RWPE2 (cell line): ENCODE data around the gene ABCB1.

Source experiments
- ATAC-seq: fragments of 200-7000 bp; cut with Tn5 transposase; 3 replicates; pipeline ENCODE4 v1.9.1; 2021; ENCODE audit warnings: low read depth
- DNase-seq: peaks from one replicate; pipeline ENCODE4 v3.0.0-alpha.2; 2020; ENCODE audit warnings: low spot score
- H3K27ac ChIP-seq: fragments of 450-650 bp; 2 replicates; pipeline ENCODE4 v1.5.1; 2017; ENCODE audit warnings: mild to moderate bottlenecking; ENCODE audit not compliant: poor library complexity, severe bottlenecking
- H3K27me3 ChIP-seq: fragments of 250-450 bp; sonication (Bioruptor Pico); 2 replicates; pipeline ENCODE4 v1.5.1; 2021; ENCODE audit warnings: mild to moderate bottlenecking, moderate library complexity; ENCODE audit not compliant: insufficient read depth, poor library complexity, severe bottlenecking
- H3K36me3 ChIP-seq: fragments of 250-450 bp; sonication (Bioruptor Pico); 2 replicates; pipeline ENCODE4 v1.5.1; 2020; ENCODE audit warnings: low read depth, mild to moderate bottlenecking, moderate library complexity
- H3K4me1 ChIP-seq: fragments of 250-450 bp; sonication (Bioruptor Pico); 2 replicates; pipeline ENCODE4 v1.5.1; 2021; ENCODE audit warnings: mild to moderate bottlenecking, moderate library complexity; ENCODE audit not compliant: insufficient read depth, poor library complexity, severe bottlenecking
- H3K4me3 ChIP-seq: fragments of 250-450 bp; sonication (Bioruptor Pico); 2 replicates; pipeline ENCODE4 v1.5.1; 2021; ENCODE audit warnings: mild to moderate bottlenecking, moderate library complexity; ENCODE audit not compliant: severe bottlenecking
- H3K9me3 ChIP-seq: fragments of 250-450 bp; sonication (Bioruptor Pico); 2 replicates; pipeline ENCODE4 v1.5.1; 2021; ENCODE audit warnings: mild to moderate bottlenecking, moderate library complexity; ENCODE audit not compliant: severe bottlenecking
- TF ChIP-seq, protein P1 (sequence below): fragments of 450-650 bp; IDR thresholded peaks from one replicate; pipeline ENCODE4 v1.5.1; 2017; ENCODE audit warnings: mild to moderate bottlenecking, moderate library complexity; ENCODE audit not compliant: poor library complexity, severe bottlenecking

ABCB1 gene

DNA sequence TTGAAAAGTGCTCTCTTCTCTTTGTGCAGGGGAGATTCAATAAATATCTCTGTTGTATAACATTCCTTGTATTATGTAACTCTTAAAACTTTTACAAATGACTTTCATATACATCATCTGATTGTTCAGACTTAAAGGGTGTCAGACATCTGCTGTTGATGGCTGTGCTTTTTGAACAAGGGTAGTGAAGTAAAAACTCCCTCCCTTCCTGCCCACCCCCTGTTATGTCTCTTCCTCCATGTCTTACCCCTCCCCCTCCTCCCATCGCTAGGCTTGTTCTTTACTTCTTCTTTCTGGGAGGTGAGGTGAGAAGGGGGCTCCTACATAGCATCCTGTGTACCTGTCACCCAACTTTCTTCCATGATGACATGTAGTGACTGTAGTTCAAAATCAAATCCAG lies 101.8 kb downstream of the ABCB1 start:
- H3K27ac ChIP-seq: no peak overlapping the region
- no peaks in the 10 kb centered on the region for H3K9me3 ChIP-seq
- peaks cover 4% of the 10 kb centered on the region for H3K27me3 ChIP-seq
- H3K4me1 ChIP-seq: no peaks in the 10 kb centered on the region
- DNase-seq (no peak), ATAC-seq (no peak)
- no peak overlapping the region for H3K4me3 ChIP-seq
- no peaks in the 10 kb centered on the region for H3K36me3 ChIP-seq
- TF ChIP-seq, protein P1, sequence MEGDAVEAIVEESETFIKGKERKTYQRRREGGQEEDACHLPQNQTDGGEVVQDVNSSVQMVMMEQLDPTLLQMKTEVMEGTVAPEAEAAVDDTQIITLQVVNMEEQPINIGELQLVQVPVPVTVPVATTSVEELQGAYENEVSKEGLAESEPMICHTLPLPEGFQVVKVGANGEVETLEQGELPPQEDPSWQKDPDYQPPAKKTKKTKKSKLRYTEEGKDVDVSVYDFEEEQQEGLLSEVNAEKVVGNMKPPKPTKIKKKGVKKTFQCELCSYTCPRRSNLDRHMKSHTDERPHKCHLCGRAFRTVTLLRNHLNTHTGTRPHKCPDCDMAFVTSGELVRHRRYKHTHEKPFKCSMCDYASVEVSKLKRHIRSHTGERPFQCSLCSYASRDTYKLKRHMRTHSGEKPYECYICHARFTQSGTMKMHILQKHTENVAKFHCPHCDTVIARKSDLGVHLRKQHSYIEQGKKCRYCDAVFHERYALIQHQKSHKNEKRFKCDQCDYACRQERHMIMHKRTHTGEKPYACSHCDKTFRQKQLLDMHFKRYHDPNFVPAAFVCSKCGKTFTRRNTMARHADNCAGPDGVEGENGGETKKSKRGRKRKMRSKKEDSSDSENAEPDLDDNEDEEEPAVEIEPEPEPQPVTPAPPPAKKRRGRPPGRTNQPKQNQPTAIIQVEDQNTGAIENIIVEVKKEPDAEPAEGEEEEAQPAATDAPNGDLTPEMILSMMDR: no peak

DNA sequence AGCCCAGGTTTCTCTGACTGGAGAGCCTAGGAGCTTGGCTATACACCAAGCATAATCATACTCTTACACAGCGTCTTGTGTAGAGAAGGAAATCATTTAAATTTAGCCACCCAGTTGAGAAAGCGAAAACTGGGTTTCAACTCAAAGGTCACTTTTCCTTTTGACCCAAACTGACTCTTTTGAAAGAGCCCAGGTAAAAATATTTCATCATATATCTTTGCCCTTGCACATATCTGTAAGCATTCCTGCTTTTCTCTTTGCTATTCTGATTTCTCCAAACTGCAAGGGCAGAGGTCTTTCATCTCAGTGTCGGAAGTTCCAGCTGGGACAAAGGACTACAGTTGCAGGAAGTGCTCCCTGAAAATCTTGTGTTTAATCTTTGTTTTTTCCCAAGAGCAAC lies 103.2 kb downstream of the ABCB1 start:
- no peak for DNase-seq
- TF ChIP-seq, protein P1: no peak
- no peaks in the 10 kb centered on the region for H3K9me3 ChIP-seq
- no peaks in the 10 kb centered on the region for H3K4me1 ChIP-seq
- no peak for ATAC-seq
- H3K27ac ChIP-seq: no peak overlapping the region
- no peaks in the 10 kb centered on the region for H3K36me3 ChIP-seq
- H3K27me3 ChIP-seq: peaks cover 4% of the 10 kb centered on the region
- no peak overlapping the region for H3K4me3 ChIP-seq

DNA sequence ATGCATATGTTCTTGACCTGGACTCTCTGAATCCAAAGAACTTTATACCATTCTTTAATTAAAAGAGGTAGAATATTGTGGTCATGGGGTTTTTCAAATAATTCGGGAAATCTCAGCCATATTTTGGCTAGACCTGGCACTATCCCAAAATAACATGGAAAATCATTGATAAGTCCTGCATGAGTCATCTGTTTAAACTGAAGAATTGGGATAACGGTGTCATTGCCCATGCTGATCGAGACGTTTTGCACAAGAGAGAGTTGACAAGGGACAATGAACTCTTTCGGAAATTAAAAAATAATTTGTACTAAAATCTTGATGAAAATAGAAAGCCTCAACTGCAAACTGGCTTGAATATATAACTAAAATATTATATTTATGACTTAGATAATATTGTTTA lies 105.3 kb downstream of the ABCB1 start:
- no peaks in the 10 kb centered on the region for H3K36me3 ChIP-seq
- TF ChIP-seq, protein P1: no peak
- no peak overlapping the region for H3K4me3 ChIP-seq
- H3K9me3 ChIP-seq: no peaks in the 10 kb centered on the region
- no peak for ATAC-seq
- no peak for DNase-seq
- no peaks in the 10 kb centered on the region for H3K4me1 ChIP-seq
- peaks cover 4% of the 10 kb centered on the region for H3K27me3 ChIP-seq
- H3K27ac ChIP-seq: no peak overlapping the region

DNA sequence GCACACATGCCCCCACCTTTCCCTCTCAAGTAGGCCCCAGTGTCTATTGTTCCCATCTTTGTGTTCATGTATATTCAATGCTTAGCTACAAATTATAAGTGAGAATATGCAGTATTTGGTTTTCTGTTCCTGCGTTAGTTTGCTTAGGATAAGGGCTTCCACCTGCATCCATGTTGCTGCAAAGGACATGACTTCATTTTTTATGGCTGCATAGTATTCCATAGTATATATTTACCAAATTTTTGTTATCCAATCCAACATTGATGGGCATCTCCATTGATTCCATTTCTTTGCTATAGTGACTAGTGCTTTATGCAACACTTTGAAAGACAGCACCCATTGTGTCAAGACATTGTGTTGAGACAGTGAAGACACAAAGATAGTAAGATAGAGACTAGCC lies 106.2 kb downstream of the ABCB1 start:
- ATAC-seq (no peak), DNase-seq (no peak)
- TF ChIP-seq, protein P1: no peak
- Histone ChIP-seq H3K27me3 (no peaks in the 10 kb centered on the region), H3K4me3 (no peak overlapping the region), H3K9me3 (no peaks in the 10 kb centered on the region), H3K36me3 (no peaks in the 10 kb centered on the region), H3K4me1 (no peaks in the 10 kb centered on the region), H3K27ac (no peak overlapping the region)

DNA sequence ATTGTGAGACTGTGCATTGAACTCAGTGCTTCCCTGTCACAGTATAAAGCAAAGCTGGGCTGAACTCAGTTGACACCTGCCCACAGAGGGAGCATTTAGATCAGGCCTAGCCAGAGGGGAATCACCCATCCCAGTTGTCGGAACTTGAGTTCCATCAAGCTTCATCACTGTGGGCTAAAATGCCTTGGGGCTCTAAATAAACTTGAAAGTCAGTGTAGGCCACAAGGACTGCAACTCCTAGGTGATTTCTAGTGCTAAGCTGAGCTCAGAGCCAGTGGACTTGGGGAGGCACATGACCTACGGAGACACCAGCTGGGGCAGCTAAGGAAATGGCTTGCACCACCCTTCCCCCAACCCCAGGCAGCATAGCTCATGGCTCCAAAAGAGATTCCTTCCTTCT lies 117.6 kb downstream of the ABCB1 start:
- DNase-seq (no peak), ATAC-seq (no peak)
- Histone ChIP-seq H3K4me3 (no peak overlapping the region), H3K27me3 (peaks cover 5% of the 10 kb centered on the region), H3K9me3 (peaks cover 2% of the 10 kb centered on the region), H3K27ac (no peak overlapping the region), H3K4me1 (no peaks in the 10 kb centered on the region), H3K36me3 (no peaks in the 10 kb centered on the region)
- TF ChIP-seq, protein P1: no peak
